DMS114 treated with DMSO at 0.1 percent for 48 hours (cell line): ENCODE data around the gene PAEP.

Source experiments
- DNase-seq: peaks from one replicate; lab custom pipeline; 2025; ENCODE audit not compliant: unreplicated experiment; lab: John Stamatoyannopoulos, UW

Gene PAEP

DNA sequence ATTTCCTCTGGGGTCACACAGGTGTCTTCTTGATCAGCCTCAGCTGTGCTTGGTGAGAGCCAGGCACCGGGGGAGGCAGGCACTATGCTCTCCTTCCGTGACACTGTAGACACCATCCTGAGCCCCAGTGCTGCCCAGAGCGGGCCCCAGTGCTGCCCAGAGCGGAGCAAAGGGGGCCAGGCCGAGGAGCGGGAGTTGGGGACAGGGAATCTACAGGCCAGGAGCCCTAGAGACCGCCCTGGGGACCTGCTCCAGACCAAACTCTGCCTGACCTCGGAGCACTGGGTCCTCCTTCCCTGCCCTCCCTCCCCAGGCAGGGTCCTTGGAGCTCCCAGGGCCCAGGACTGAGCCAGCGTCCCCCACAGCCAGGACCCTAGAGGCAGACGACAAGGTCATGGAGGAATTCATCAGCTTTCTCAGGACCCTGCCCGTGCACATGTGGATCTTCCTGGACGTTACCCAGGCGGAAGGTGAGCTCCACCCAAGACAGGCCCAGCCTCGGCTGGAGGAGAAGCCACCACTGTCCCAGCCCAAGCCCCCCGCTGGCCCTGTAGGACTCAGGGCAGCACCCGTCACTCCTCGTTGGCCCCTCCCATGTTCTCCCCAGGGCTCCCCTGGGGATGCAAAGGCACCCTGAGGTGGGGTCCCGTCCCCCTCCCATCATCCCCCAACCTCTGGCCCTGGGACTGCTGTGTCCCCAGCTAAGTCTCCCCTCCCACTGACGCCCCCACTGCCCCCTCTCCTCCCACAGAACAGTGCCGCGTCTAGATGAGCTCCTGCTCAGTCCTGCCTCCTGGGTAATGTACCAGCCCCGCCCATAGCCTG lies 30.2 kb downstream of the PAEP start:
- DNase-seq = no peak

- DNase-seq = no peak
Measured at GRCh38 chr9:135592331-135592590, 30.7 kb downstream of the PAEP start.

DNA sequence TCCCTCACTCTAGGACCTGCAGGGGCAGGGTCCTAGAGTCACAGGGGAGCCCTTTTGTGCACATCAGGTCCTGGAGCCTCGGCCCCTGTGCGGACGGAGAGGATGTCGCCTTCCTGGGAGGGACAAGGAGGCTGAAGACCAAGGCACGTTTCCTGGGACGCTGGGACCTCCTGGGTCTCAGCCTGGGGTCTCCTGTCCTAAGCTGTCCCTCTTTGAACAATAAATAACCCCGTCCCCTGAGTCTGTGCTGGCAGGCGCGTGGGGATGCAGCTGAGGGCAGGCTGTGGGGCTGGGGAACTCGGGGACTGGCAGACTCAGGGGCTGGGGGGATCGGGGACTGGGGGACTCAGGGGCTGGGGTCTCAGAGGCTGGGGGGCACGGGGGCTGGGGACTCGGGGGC lies 31.1 kb downstream of the PAEP start:
- no peak for DNase-seq

DNA sequence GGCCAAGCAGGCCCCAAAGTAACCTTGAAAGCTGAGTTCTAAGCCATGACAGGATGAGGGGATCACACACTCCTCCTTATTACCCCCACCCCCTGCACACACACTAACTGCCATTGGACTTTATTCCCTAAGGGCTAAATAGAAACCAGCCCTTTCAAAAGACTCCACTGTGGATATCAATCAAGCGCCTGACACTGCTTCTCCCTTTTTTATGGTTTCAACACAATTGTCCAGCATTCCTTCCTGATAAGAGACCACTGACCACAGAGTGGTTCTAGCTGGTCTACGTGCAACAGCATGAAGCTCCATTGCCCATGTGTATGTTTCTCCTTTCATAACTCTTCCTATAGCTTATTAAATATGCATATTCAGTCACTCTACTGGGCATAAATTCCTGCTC lies 34.7 kb downstream of the PAEP start:
- no peak for DNase-seq

DNA sequence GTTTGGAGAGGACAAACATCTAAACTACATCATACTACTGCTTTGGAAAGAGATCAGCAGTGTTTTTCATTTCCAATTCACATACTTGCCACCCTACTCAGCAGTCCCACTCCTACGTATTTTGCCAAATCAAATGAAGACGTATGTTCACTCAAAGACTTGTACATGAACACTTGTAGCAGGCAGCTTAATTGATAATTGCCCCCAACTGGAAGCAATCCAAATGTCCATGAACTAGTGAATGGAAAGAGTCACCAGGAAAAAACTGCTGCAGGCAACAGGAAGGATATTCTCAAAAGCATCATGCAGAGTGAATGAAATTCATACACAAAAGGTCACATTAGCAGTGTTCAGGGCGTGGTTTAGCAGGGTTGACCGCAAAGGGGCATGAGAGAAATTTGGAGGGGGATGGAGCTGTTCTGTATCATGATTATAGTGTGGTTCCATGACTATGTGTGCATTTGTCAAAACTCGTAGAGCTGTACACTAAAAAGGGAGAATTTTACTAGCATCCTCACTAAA lies 38.8 kb downstream of the PAEP start:
- DNase-seq = no peak

- DNase-seq = no peak
Measured at GRCh38 chr9:135601988-135602387, 40.4 kb downstream of the PAEP start.

GRCh38 chr9:135602789-135603481 lies 41.4 kb downstream of the PAEP start:
- DNase-seq = peak; percentile 5

GRCh38 chr9:135604437-135605237 lies 43.1 kb downstream of the PAEP start:
- DNase-seq = no peak

GRCh38 chr9:135605238-135605781 lies 43.8 kb downstream of the PAEP start:
- no peak for DNase-seq

DNA sequence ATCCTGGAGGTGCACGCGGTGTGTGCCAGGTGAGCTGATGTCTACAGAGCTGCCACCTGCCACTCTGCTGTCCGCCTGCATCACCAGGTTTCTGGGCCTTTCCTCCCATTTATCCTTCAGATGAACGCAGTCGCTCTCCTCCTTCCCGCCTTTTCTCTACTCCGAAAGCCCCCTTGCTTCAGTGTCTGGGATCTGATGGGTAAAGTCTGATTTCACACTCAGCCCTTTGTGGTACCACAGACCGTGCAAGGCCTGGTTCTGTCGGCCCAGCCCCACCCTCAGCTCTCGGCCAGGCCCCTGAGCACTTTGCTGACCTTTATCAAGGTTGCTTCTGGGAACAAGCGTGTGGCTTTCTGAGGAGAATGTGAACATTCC lies 45.3 kb downstream of the PAEP start:
- no peak for DNase-seq

GRCh38 chr9:135607401-135608293 lies 46.1 kb downstream of the PAEP start:
- no peak for DNase-seq

DNA sequence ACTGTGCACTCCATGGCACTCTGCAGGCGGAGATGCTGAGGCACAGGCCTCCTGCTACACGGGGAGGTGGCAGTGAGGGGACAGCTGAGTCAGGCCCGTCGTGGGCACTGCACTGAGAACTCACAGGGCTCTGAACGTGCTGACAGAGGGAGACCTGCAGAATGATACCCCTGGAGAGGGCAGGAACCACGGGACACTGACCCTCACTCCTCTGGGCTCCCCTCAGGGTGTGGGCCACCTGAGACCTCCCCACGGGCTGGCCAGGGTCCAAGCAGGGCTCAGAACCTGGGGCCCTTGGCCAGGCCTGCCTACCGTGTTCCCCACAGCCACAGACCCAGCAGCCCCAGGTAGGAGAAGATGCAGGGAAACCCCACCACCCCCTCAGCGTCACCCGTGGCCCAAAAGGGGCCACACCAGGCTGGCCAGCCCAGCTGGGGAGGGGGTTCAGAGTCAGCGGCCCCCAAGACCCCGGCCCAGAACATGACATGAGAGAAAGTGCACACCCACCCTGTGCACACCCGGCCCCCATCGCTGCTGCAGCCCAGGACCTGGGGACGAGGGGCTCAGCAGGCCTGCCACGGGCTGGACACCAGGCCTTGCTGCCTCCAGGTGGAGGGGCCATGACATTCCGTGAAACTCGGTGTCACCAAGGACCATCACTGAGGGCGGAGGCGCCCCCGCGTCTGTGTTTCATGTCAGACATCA lies 46.9 kb downstream of the PAEP start:
- DNase-seq = no peak

- DNase-seq = no peak
Measured at GRCh38 chr9:135608999-135609317, 47.4 kb downstream of the PAEP start.

DNA sequence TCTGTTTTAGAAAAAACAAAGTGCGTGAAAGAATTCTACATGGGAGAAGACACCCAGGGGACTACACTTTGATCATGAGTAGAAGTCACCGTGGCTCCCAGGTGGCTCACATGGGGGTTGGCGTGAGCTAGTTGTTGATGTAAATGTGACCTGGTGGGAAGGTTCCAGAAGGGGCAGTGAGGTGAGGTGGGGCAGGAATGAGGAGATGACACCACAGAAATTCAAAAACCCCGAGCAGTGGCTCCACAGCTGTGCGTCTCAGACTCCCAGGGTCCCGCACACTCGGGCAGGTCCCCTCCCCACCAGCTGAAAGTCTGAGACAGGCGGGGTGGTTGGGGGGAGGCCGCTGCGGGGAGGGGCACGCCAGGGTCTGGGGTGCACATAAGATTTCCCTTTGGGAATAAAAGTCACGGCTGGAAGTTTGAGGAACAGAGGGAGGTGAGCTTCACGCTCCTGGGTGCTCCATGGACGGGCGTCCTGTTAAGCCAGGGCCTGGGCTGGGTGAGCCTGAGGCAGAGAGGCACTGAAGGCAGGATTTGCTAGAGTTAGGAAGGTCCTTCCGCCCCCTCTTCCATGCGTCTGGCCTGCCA lies 47.9 kb downstream of the PAEP start:
- no peak for DNase-seq

GRCh38 chr9:135610290-135611141 lies 49.0 kb downstream of the PAEP start:
- DNase-seq = no peak

DNA sequence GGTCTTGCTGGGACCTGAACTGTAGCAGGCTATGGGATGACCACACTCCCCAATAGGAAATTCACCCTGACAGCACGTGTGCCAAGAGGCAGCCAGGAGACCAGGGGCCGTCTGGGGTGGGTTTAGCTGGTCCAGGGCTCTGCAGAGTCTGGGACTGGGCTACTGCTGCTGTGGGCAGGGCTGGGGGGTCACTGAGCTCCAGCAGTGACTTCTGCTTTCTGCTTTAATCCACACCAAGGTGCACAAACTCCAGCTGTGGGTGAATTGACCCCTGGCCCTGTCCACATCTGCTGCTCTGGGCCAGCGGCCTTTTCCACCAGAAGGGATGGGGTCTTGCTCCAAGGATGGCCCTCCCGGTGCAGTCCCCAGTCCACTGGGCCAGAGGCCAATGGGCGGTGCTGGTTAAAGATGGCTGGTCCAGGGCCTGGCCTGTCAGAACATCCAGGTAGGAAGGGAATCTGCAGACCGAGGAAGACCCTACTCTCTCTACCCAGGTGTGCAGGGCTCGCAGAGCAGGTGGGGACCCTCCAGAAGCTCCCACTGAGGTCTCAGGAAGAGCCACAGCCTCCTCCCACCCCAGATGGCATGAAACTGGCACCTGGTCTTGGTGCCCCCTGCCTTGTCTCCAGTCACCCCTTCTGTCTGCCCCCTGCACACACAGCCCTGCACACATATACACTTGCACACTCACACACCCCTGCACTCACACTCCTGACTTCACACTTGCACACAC lies 49.8 kb downstream of the PAEP start:
- DNase-seq = no peak

- DNase-seq = no peak
Measured at GRCh38 chr9:135611875-135612209, 50.3 kb downstream of the PAEP start.

DNA sequence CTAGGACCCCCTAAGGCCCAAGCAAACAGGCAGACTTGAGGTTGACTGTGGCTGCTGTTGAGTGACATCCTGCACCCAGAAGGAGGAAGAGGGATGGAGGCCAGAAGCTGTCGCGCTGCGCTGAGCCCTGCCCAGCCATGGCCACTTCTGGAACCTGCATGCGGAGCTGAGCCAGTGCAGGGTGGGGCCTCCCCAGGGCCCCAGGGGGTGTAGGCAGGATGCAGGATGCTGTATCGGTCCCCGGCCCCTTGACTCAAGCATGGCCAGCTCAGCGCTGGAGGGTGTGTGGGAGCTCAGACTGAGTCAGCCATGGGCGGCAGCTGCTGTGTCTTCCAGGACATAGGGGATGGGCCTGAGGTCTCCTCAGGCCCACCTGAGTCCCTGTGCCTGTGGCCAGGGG lies 50.9 kb downstream of the PAEP start:
- no peak for DNase-seq
